IPS-18a (cell line): Measurements from ENCODE around the gene COL5A1.

ENCODE experiments used
- H3K27ac ChIP-seq: one replicate; pipeline ENCODE4 v1.5.1; 2013; ENCODE audit warnings: low read length
- H3K27me3 ChIP-seq: one replicate; pipeline ENCODE4 v1.6.1; 2013; ENCODE audit warnings: mild to moderate bottlenecking, low read length; ENCODE audit not compliant: control insufficient read depth, insufficient read depth
- H3K36me3 ChIP-seq: one replicate; pipeline ENCODE4 v1.6.1; 2013; ENCODE audit warnings: low read depth, low read length; ENCODE audit not compliant: control insufficient read depth
- H3K4me1 ChIP-seq: one replicate; pipeline ENCODE4 v1.6.1; 2013; ENCODE audit warnings: low read depth, low read length; ENCODE audit not compliant: control insufficient read depth
- H3K4me3 ChIP-seq: one replicate; pipeline ENCODE4 v1.5.1; 2013; ENCODE audit warnings: low read length
- H3K9ac ChIP-seq: one replicate; pipeline ENCODE4 v1.6.1; 2013; ENCODE audit warnings: mild to moderate bottlenecking, low read length, moderate library complexity
- H3K9me3 ChIP-seq: one replicate; pipeline ENCODE4 v1.6.1; 2013; ENCODE audit warnings: low read depth, low read length; ENCODE audit not compliant: control insufficient read depth

COL5A1 gene

DNA sequence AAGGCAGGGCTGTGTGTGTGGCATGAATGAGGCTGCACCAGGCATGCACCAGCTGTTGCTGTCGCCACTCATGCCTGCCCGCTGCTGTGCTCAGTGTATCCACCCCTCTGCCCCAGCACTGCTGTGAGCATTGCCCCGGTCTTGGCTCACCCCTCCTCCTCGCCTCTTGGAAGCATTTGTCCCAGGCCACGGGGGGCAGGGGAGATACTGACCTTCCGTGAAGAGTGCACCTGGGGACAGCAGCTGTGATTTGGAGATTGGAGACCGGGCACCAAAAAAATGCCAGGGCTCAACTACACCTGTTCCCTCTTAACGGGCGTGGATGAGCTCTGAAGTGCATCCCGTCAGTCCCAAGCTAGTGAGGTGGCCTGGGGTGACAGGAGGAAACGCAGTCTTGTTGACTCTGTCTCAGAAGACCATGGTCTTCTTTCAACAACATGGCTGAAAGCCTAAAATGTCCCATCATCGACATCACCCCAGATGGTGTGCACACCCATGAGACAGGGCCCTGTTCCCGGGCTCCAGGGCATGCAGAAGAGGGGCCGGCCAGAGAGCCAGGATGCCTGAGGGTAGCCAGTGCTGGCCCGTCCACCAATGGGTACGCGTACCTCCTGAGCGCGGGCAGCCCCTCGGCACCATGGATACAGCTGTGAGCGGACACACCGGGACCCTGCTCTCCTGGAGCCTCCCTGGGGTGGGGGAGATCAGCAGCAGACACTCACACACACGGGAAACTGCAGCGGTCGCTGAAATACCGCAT, 115.8 kb downstream of the COL5A1 start:
- Histone ChIP-seq H3K9ac (no peak overlapping the region), H3K36me3 (no peaks in the 10 kb centered on the region), H3K27ac (no peak overlapping the region), H3K27me3 (no peaks in the 10 kb centered on the region), H3K4me3 (no peak overlapping the region), H3K4me1 (no peaks in the 10 kb centered on the region), H3K9me3 (no peaks in the 10 kb centered on the region)

DNA sequence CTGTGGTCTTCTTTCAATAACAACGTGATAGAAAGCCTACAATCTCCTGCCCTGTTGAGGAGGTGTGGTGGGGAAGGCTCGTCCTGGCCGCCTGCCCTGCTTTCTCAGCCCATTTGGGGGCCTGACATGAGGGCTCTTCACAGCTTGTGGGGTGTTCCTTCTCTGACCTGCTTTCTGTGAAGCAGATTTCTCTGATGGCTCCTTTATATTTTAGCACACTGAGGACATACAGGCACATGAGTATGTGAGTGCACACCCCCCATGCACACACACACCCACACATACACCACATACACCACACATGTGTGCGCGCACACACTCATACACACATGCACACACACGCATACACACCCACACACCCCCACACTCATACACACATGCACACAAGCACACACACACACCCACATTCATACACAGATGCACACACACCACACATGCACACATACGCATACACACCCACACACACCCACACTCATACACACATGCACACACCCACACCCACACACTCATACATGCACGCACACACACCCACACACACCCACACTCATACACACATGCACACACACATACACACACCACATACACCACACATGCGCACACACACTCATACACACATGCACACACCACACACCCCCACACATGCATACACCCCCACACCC, 117.5 kb downstream of the COL5A1 start:
- no peaks in the 10 kb centered on the region for H3K36me3 ChIP-seq
- no peak overlapping the region for H3K4me3 ChIP-seq
- H3K9ac ChIP-seq: no peak overlapping the region
- H3K4me1 ChIP-seq: no peaks in the 10 kb centered on the region
- H3K27me3 ChIP-seq: no peaks in the 10 kb centered on the region
- H3K27ac ChIP-seq: no peak overlapping the region
- H3K9me3 ChIP-seq: no peaks in the 10 kb centered on the region

DNA sequence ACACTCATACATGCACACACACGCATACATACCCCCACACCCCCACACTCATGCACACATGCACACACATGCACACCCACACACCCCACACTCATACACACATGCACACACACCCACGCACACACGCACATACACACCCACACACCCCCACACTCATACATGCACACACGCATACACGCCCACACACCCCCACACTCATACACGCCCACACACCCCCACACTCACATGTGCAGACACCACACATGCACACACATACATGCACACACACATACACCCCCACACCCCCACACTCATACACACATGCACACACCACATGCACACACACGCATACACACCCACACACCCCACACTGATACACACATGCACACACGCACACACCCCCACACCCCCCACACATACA, 118.3 kb downstream of the COL5A1 start:
- no peak overlapping the region for H3K27ac ChIP-seq
- no peak overlapping the region for H3K9ac ChIP-seq
- H3K4me1 ChIP-seq: no peaks in the 10 kb centered on the region
- H3K9me3 ChIP-seq: no peaks in the 10 kb centered on the region
- no peak overlapping the region for H3K4me3 ChIP-seq
- H3K27me3 ChIP-seq: no peaks in the 10 kb centered on the region
- H3K36me3 ChIP-seq: no peaks in the 10 kb centered on the region

DNA sequence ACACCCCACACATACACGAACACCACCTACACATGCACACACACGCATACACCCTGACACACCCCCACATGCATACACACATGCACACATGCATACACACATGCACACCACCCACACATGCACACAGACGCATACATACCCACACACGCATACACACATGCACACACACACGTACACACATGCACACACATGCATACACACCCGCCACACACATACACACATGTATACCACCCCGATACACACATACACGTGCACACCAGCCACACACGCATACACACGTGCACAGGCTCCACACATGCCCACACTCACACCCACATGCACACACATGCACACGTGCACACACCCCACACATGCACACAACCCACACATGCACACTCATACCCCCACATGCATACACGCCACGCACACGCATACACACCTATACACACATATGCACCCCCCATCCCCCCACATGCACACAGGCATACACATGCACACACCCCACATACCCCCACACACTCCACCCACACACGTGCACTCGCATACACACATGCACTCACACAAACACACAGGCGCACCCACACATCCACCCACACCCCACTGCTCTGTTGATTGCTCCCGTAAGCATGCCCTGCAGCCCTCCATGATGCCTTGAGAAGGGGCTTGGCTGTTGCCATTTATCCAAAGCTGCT, 119.3 kb downstream of the COL5A1 start:
- Histone ChIP-seq H3K27ac (no peak overlapping the region), H3K36me3 (no peaks in the 10 kb centered on the region), H3K9me3 (no peaks in the 10 kb centered on the region), H3K27me3 (no peaks in the 10 kb centered on the region), H3K4me3 (no peak overlapping the region), H3K9ac (no peak overlapping the region), H3K4me1 (no peaks in the 10 kb centered on the region)

DNA sequence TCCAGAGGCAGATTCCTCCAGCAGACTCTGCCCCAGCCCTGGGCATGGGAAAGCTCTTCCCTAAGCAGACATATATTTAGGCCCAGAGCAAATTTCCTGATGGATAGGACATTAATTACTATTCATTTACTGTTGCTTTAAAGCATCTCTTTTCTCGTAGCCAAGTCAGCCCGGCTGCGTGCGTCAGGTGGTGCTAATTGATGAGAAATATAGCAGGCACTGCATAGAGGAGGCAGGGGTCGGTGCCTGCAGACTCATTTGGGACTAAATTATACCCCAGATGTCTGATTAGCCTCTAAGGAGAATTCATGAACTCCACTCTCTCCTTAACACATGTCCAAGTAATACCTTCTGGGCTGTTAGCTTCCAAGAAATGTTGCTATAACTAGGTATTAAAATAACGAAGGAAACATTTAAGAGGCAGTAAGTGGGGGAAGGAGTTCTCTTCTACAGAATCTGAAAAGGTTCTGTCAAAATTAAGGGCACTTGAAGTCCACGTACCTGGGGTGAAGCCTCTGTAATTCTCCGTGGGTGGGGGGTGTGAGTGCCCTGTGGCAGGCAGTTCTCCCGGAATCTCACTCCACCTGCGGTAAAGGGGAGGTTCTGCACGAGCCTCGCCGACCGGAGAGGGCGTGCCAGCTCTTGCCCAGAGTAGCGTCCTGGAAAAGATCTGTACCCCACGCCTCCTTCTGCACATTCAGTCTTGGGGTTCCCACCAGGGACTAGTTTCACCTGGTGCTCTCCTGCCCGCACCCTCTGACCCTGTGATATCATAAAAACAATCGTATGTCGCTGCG, 123.1 kb downstream of the COL5A1 start:
- Histone ChIP-seq H3K4me3 (no peak overlapping the region), H3K9ac (no peak overlapping the region), H3K27ac (no peak overlapping the region), H3K4me1 (no peaks in the 10 kb centered on the region), H3K9me3 (no peaks in the 10 kb centered on the region), H3K27me3 (no peaks in the 10 kb centered on the region), H3K36me3 (no peaks in the 10 kb centered on the region)

DNA sequence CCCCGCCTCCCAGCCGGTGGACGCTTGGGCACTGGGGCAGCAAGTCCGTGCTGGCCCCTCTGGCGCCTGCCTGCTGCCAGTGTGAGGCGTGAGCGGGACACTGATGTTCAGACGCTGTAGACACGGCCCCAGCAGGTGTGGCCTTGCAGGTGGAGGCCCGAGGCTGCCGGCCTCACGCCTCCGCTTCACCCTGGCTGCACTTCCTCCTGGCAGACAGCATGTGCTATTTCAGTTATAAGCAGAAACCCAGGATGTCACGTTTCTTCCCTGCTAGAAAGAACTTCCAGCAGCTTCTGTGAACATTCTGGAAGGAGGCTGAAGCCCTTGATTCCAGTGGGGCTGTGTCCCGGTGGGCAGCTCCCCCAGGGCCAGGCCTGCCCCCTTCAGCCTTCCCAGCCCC, 124.2 kb downstream of the COL5A1 start:
- Histone ChIP-seq H3K4me3 (no peak overlapping the region), H3K9me3 (no peaks in the 10 kb centered on the region), H3K27ac (no peak overlapping the region), H3K9ac (no peak overlapping the region), H3K36me3 (no peaks in the 10 kb centered on the region), H3K27me3 (no peaks in the 10 kb centered on the region), H3K4me1 (no peaks in the 10 kb centered on the region)

DNA sequence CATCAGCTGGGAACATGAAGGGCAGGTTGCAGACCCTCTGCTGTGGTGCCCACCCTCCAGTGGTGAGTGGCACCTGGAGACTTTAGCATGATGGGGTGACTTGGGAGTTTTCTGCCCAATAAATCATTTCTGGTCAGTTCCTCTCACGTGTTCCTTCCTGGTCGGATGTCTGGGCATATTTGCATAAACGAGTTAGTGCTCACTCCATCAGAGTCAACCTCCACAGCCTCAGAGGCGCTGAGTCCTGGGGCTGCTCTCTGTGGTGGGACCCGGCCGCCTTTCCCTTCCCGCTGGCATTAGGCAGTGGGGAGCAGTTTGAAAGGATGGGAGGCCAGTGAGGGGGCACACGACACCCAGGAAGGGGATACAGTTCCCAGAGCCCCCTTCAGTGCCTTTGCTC, 125.0 kb downstream of the COL5A1 start:
- no peaks in the 10 kb centered on the region for H3K9me3 ChIP-seq
- H3K27ac ChIP-seq: no peak overlapping the region
- no peak overlapping the region for H3K9ac ChIP-seq
- H3K36me3 ChIP-seq: no peaks in the 10 kb centered on the region
- H3K4me3 ChIP-seq: no peak overlapping the region
- no peaks in the 10 kb centered on the region for H3K27me3 ChIP-seq
- H3K4me1 ChIP-seq: no peaks in the 10 kb centered on the region

DNA sequence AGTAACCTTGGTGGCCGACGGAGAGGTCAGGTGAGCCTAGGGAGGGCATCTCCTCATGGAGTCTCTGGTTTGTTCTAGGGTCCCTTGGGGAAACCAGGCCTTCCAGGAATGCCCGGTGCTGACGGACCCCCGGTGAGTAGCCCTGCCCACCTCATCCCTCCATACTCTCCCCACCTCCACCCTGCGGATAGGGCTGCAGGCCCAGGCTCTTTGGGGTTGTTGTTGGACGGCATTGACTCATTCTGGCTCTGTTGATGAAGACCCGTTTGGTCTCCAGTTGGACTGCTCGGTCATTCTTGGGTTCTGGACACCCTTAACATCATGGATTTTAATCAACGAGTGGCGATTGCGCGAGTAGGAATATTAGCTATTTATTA, 126.7 kb downstream of the COL5A1 start:
- Histone ChIP-seq H3K9ac (no peak overlapping the region), H3K27me3 (no peaks in the 10 kb centered on the region), H3K27ac (no peak overlapping the region), H3K4me3 (no peak overlapping the region), H3K36me3 (no peaks in the 10 kb centered on the region), H3K4me1 (no peaks in the 10 kb centered on the region), H3K9me3 (no peaks in the 10 kb centered on the region)

DNA sequence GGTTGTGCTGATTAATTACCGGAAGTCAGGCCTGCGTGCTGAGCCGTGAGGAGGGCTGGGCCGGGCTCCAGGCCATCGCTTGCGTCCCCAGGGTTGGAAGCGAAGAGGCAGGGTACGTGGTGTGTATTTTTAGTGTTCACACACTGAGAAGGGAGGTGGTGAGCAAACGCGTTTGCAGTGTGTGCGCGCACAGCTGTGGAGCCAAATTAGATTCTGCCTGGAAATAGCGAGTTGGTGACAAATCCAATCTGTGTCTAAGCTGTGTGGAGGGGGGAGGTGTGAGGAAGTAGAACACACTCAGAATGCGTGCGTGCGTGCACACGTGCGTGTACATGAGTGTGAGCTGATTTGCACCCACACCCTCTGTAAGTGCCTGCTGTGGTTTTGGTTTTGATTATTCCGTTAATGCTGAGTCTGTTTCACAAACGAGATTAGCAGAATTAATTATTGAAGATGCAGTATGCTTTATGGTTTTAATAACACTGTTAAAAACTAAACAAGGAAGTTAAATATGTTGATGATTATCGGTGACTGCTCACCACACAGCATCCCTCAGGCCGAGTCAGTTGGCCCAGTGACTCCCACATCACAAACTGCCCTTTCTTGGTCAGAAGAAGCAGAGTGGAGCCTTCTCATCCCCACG, 127.2 kb downstream of the COL5A1 start:
- Histone ChIP-seq H3K27me3 (no peaks in the 10 kb centered on the region), H3K9ac (no peak overlapping the region)

DNA sequence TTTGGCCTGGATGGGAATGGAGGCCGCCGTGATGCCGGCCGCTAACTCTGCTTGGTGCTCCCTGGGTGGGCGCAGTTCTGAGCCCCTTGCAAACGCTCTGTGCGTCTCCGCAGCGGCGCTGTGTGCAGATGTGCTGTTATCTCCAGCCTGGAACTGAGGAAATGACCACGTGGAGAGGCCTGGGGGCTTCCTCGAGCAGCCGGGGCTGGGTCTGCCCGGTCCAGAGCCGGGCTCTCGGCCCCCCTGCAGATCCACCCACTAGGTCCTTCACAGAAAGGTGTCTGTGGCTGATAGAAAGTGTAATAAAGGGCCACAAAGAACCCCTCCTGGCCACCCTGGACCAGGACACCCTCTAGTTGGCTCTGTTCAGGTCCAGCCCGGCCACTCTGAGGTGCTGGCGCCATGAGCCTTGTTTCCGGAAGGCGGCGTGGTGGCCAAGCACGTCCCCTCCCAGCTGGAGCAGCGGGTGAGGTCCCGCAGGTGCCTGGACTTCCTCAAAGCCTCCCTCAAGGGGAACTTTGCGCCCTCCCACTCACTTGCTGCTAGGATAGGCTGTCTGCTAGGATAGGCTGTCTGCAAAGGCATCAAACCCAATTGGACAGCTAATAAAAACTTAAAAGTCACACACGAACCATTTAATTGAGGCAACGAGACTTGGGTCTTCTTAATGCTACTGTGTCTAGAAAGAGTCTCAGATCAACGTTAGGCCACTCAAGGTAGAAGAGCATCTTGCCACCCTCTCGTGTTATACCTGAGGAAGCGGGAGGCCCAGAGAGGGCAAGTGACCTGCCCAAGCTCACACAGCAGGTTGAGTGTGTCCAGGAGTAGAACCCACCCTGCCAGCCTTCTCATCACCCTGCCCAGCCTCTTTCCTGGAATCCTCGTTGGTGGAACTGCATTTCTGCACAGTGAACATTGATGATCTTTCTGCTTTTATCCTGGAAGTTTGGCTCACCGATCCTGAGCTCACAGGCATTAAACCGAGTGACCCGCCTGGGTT, 129.7 kb downstream of the COL5A1 start:
- Histone ChIP-seq H3K4me1 (no peaks in the 10 kb centered on the region), H3K36me3 (no peaks in the 10 kb centered on the region), H3K27me3 (no peaks in the 10 kb centered on the region), H3K27ac (no peak overlapping the region), H3K4me3 (no peak overlapping the region), H3K9me3 (no peaks in the 10 kb centered on the region), H3K9ac (no peak overlapping the region)

More for the DNA sequence above, 127.2 kb downstream of the COL5A1 start:
- Histone ChIP-seq H3K4me1 (no peaks in the 10 kb centered on the region), H3K9me3 (no peaks in the 10 kb centered on the region), H3K4me3 (no peak overlapping the region), H3K36me3 (no peaks in the 10 kb centered on the region), H3K27ac (no peak overlapping the region)
